WERI-Rb-1 (cell line): ENCODE results near the gene TRIM40.

ENCODE experiments used
- DNase-seq: peaks from one replicate; pipeline ENCODE4 v3.0.0-alpha.2; 2020
- H3K27ac ChIP-seq: fragments of 250-450 bp; sonication (Bioruptor Pico); 2 replicates; pipeline ENCODE4 v1.5.1; 2020; ENCODE audit warnings: mild to moderate bottlenecking, moderate library complexity
- H3K27me3 ChIP-seq: fragments of 250-450 bp; sonication (Bioruptor Pico); 2 replicates; pipeline ENCODE4 v1.5.1; 2021; ENCODE audit warnings: mild to moderate bottlenecking, low read depth, moderate library complexity; ENCODE audit not compliant: insufficient read depth, severe bottlenecking
- H3K36me3 ChIP-seq: fragments of 250-450 bp; sonication (Bioruptor Pico); 2 replicates; pipeline ENCODE4 v1.5.1; 2020; ENCODE audit warnings: mild to moderate bottlenecking, moderate library complexity
- H3K4me3 ChIP-seq: 2 replicates; pipeline ENCODE4 v1.5.1; 2011; ENCODE audit warnings: low read depth, mild to moderate bottlenecking, control low read depth, low read length
- H3K9me3 ChIP-seq: fragments of 250-450 bp; sonication (Bioruptor Pico); 2 replicates; pipeline ENCODE4 v1.5.1; 2021; ENCODE audit warnings: mild to moderate bottlenecking, moderate library complexity; ENCODE audit not compliant: severe bottlenecking
- CTCF ChIP-seq: IDR thresholded peaks from 2 replicates; pipeline ENCODE4 v1.5.1; 2011; ENCODE audit warnings: low read depth, mild to moderate bottlenecking, control low read depth, inconsistent platforms, low read length

TRIM40 gene

DNA sequence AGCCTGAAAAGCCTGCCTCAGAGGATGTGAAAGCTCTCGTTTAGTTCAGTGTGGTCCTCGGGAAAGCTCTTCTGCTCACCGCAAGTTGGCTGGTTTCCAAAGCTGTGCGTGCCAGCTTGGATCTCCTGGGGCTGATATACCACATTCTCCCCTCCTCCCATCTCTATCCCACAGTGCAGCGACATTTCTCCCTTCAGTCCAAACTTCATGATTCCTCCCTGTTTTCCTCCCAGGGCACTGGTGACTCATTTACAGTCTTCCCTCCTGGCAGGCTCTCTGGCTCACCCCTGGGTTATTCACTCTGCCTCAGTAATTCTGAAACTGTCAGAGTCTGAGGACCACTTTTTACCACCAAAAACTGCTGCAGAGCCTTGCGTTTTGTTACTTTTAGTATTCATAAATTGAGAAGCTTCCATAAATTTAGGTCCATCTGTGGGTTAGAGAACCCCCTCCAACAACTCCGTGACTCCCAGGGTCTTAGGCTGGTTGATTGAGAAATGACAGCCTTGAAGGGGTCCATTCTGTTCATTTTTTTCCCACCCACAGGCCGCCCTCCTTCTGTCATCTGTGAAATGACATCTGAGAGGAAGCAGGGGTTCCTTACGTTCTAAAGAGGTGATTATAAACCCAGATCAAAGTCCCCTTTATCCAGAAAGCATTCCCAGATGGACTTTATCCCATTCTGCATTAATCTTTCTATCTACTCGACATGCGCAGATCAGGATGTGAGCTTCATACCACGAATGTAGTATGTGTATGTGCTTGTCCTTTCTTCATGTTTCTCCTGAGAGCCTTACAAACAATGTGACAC, 19.0 kb downstream of the TRIM40 start:
- no peak for TF ChIP-seq CTCF
- Histone ChIP-seq H3K27ac (no peak overlapping the region), H3K27me3 (peaks cover 97% of the 10 kb centered on the region), H3K4me3 (no peak overlapping the region), H3K36me3 (no peaks in the 10 kb centered on the region), H3K9me3 (peaks cover 4% of the 10 kb centered on the region)
- no peak for DNase-seq

- TF ChIP-seq CTCF = no peak
- Histone ChIP-seq H3K4me3 (no peak overlapping the region), H3K27me3 (peaks cover 97% of the 10 kb centered on the region), H3K36me3 (no peaks in the 10 kb centered on the region), H3K9me3 (peaks cover 4% of the 10 kb centered on the region), H3K27ac (no peak overlapping the region)
- DNase-seq = no peak
These were observed 19.8 kb downstream of the TRIM40 start for GRCh38 chr6:30155520-30156261.

DNA sequence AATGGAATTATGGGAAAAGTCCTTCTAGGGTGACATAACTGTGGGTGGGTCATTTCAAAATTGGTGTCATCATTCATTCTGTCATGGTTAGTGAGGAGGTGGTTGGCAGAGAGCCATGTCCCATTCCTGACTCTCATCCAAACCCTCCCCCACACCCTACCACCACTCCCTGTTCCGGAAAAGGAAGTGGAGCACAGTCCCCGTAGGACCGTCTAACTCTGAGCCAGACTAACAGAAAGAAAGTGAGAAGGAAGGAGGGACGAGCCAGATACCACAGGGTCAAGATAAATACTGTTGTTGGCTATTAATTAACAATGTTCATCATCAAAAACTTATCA, 20.3 kb downstream of the TRIM40 start:
- Histone ChIP-seq H3K4me3 (no peak overlapping the region), H3K9me3 (no peaks in the 10 kb centered on the region), H3K36me3 (no peaks in the 10 kb centered on the region), H3K27me3 (peaks cover 97% of the 10 kb centered on the region), H3K27ac (no peak overlapping the region)
- TF ChIP-seq CTCF = no peak
- no peak for DNase-seq

GRCh38 chr6:30156774-30157173, 20.8 kb downstream of the TRIM40 start:
- H3K9me3 ChIP-seq = no peaks in the 10 kb centered on the region
- H3K27ac ChIP-seq = no peak overlapping the region
- DNase-seq = no peak
- H3K4me3 ChIP-seq = no peak overlapping the region
- no peaks in the 10 kb centered on the region for H3K36me3 ChIP-seq
- peaks cover 94% of the 10 kb centered on the region for H3K27me3 ChIP-seq
- no peak for TF ChIP-seq CTCF

GRCh38 chr6:30157581-30157980, 21.6 kb downstream of the TRIM40 start:
- no peak for DNase-seq
- H3K36me3 ChIP-seq = no peaks in the 10 kb centered on the region
- peaks cover 90% of the 10 kb centered on the region for H3K27me3 ChIP-seq
- TF ChIP-seq CTCF = no peak
- no peak overlapping the region for H3K4me3 ChIP-seq
- no peaks in the 10 kb centered on the region for H3K9me3 ChIP-seq
- no peak overlapping the region for H3K27ac ChIP-seq
